HG02885 (cell line): ENCODE results near the gene FAM81A.
"Not testable (repeated sequence)": the region's sequence is repeated elsewhere in the genome, so short reads cannot be mapped to it uniquely, and the experiment has no call there.

Source experiments
- ATAC-seq: cut with Tn5 transposase; IDR thresholded peaks from one replicate; pipeline ENCODE4 v1.9.1; 2021; ENCODE audit warnings: mild to moderate bottlenecking; ENCODE audit not compliant: unreplicated experiment, poor library complexity

FAM81A gene

DNA sequence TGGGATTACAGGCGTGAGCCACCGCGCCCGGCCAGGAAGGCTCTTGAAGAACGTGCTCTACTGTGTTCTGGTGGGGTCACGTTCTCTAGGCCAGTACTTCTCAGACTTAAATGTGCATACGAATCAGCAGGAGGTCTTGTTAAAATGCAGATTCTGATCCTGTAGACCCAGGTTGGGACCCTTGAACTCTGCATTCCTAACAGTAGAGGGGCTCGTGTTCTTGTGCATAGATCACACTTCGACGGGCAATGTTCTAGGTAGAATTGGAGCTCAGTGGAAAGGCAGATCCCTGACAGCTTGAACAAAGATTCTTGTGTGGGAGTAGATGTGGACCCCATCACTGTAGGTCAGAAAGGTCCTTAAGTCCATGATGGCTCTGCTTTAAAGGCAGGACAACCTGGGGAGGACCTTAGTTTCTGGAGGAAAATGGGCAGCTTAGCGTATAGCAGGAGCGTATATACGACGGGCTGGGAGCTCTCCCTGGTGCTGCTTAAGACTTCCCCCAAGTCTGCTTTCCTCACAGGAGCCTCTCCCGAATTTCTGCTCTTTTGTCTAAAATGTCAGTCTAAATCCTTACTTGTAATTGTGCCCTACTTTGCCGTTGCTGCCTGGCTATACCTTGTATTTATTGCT, 16.9 kb upstream of the FAM81A start:
- no peak for ATAC-seq

DNA sequence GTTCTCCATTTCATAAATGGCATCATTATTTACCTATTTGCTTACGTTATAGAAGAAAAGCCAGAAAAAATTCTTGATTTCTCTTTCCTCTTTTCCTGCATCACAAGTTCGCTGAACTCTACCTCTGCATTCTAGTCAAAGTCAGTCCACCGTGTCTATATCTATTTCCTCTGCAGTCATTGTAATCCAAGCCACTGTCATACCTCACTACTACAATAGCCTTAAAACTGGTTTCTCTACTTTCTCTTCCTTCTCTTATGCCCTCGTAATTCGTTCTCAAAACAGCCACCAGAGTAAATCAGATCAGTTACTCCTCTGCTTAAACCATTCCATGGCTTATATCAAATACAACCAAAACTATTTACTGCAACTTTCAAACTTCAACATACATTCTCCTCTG, 13.4 kb upstream of the FAM81A start:
- ATAC-seq: no peak

DNA sequence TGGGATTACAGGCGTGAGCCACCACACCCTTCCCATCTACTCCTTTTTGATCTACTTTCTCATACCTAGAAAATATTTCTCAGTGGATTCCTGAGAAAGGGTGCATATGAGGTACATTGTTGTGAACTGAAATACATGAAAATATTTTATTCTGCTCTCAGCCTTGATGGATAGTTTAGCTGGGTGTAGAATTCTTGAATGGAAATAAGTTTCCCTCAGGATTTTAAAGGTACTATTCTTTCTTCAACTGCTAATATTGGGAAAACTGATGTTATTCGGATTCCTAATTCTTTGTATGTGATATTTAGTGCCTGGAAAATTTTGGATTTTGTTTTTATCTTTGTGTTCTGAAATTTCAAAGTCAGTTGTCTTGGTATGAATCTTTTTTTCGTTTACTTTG, 9.1 kb upstream of the FAM81A start:
- not testable (repeated sequence) for ATAC-seq

DNA sequence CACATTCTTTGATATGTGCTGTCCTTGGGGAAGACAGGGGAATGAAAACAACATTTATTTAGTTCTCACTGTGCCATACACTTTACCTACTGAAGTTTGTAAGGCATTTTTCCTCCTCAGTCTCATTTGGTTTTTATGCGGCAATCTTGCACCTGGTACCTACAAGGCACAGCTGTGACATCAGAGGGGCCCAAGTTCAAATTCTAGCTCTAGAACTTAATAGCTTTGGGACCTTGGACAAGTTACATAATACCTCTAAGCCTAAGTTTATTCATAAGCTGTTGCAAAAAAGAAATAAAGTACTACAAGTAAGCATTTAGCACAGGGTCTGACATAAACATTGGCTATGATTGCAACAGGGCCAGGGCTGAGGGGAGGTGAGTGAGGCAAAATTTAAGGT, 5.6 kb upstream of the FAM81A start:
- ATAC-seq: no peak

DNA sequence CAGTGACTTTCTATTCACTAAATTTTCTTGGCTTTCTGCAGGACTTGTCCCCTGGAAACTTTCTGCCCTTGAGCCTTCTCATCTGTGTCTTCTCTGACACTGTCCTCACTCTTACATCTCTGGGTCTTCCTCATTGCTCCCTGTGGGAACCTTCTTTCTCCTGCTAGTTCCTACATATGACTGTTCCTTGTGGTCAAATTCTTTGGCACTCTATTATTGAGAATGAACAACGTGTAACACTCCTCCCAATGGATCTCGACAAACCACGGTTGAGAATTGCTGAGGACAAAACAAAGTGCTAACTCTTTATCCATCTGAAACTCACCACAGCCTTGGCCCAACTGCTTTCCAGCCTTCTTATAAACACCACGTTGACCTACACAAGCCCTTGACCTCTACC, 3.5 kb upstream of the FAM81A start:
- no peak for ATAC-seq

DNA sequence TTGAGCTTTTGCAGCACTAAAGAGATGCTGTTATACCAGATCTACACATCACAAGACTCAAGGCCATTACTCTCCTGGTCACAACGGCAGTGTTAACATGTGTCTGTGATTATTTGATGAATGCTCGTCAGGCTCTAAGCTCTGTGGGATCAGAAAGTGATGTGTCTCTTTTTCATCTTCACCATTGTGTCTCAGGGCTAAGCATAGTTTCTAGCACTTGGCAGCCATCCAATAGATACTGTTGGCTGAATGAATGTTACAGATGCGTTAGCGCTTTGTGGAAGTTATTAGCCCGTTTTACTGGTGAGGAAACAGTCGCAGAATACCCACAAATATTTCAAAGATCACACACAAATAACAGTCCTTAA, 1.2 kb upstream of the FAM81A start:
- ATAC-seq: no peak

DNA sequence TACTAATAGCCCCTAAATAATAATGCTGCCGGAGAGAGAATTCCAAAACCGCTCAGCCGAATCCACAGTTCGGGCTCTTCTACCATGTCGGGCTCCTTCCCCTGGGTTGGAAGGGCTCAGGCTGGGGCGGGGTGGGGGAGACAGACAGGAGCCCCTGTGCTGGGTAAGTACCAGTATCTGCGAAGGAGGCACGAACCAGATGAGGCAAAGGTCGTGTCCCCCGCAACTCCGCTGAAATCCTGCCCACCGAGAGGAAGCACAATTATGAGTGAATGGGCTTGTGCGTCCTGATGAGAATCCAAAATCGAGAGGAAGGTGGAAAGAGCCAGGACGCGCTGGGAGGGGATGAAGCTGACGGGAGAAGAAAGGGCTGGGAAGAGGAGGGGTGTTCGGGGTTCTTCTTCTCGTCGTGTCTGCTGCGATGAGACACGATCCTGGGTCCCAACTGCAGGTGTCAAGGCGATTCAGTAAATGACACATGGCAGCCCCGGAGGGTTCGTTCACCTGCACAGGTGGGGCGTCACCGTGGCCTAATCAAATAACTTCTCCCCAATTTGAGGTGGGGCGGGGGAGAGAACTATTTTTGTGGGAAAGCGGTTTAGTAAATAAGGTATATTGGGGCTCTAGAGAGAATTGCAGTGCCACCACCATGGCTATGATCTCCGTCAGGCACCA, 707 bp upstream of the FAM81A start:
- ATAC-seq: no peak

DNA sequence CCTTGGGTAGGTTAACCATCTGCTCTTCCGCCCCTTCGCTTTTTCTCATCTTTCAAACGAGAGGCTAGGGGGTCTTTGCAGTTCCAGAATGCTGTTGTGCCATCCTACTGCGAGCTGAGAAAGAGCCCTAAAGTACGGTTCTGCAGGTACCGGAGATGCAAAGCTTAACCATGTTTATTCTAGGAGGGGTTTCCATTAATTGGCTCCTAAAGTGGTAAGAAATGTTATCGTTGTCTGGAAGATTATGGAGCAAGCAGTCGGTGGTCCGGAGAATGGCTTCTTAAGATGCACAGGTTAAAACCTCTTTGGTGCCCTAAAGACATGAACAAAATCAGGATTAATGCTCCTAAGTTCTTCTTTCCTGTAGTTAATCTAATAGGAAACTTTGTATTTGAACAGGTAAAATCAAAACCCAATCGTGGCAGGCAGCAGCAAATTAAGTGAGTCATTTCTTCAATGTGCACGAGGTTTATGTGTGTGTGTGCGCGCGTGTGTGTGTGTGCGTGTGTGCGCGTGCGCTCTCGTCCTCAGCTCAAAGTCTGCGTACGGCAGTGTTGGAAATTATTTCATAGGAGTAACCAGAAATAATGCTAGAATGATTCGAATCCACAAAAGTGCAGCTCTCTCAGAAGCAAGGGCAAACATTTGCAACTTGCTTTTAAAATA, 772 bp downstream of the FAM81A start:
- ATAC-seq: no peak

DNA sequence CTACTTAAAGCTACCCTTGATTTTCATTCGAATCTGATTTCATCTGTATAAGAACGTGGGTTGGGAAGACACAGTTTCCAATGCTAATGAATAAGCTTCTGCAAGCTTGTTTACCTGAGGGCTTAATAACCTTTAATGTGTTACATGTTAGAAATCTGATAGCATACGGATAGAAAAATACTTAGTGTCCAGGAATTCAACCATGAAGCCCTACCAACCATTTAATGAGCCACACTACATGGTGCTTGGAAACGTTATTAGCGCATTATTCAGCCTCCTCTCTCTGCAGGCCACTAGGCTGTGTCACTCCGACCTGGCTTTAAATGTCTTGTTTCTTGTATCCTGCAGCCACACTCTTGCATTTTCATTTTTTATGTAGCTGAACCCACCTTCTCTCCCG, 1.6 kb downstream of the FAM81A start:
- no peak for ATAC-seq

DNA sequence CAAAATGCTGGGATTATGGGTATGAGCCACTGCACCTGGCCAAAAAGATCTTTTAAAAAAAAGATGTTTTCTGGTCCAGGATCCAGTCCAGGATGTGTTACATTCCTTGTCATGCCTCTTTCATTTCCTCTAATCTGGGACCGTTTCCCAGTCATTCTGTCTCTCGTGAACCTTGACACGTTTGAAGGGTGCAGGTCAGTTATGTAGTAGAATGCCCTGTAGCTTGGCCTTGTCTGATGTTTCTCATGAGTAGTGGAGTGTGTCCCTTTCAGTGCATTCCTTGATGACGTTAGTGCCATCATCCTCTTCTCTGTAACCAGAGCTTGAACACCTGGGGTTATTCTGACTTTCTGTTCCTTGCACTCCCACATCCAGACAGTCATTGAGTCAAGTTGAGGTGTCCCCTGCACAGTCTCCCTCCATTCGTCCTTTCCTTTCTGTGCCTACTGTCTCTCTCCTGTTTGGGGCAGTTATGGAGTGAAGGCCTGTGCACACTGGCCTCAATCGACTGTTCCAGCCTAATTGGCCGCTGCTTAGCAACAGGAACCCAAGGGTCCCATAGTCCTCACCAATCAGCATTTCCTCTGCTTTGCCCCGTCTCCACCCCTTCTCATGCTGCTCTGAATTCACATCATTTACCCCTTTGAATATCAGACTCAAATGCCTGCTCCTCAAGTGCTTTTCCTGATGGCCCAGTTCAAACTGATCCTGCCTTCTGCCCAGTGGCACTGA, 5.5 kb downstream of the FAM81A start:
- no peak for ATAC-seq

DNA sequence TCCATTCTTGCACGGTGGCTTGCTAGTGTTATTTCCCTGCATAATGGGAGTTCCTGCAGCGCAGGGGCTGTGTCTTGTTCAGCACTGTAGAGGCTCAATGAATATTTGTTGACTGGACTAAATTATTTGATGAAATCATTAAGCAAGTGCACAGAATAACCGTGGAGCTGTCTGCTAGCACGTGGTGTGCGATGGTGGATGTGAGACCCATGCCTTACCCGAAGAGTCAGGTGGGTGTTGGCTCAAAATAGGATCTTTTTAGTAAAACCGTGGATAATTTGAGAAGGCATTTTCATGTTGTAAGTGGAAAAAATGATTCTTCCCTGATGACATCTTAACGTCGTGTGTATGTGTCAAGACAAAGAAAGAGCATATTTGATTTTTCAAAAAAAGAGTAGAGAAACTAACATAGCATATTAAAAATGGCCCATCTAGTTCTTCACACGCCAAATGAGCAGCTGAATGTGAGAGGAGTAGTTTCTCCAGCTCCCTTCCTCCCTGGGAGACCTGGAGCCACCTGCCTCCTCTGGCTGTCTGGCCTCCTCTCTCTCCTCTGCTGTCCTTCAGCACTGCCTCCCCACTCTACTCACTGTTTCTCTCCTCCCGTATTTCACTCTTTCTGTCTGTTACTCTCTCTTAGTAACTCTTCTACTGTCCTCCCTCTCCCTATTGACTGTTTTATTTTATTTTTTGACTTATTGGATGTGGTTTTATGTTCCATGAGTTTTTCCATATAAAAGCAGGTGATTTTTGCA, 6.3 kb downstream of the FAM81A start:
- ATAC-seq: no peak

DNA sequence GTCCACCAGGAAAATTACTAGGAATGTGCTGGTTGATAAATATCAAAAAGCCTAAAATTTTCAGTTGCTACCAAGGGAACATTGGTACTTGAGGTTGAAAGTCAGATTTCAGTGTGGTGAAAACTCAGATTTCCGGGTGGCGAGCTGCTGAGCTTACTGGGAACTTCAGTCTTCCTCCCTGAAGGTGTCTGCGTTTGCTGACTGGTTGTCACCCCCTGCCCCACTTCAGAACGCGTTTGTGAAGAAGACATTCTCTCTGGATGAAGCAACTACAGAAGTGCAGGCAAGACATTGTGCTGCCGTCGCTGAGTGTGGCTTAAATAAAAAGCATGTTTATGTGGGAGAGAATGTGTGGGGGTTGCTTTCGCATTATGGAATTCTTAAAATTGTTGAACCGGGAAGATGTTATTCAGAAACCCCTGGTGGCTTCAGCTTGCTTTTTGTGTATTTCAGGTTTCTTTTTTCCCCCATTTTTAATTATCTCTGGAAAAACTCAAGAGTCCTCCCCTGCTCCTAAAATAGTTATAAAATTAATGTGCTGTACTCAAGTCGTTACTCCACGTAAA, 7.1 kb downstream of the FAM81A start:
- no peak for ATAC-seq

DNA sequence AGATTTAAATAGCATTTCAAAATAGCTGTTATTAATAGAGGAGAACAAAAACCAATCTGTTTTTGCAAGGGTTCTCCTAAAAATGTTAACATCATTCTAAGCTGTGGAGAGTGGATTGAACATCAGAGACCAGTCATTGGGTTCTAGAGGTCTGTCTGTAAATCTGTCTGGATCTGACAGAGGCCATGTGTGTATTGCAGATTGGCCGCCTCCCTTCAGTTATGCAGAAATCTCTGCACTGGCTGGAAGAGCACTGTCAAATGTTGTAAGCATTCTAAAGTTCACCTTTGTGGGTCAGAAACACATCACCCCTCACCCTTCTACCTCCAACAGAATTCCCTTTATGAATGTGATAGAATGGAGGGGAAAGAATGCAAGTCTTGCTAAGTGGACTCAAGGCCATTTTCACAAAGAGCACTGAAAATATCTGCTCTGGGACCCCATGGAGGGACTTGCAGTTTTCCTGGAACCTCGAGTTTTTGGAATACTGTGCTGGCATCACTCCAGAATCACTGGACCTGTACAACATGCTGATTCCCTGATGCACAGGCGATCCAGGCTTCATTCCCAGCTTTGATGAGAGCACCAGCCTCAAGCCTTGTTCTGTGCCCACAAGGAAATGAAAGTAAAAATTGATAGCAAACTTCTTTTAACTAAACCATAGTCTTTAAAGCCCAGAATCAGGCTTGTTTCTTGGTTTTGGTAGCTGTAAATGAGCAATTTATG, 8.4 kb downstream of the FAM81A start:
- no peak for ATAC-seq

DNA sequence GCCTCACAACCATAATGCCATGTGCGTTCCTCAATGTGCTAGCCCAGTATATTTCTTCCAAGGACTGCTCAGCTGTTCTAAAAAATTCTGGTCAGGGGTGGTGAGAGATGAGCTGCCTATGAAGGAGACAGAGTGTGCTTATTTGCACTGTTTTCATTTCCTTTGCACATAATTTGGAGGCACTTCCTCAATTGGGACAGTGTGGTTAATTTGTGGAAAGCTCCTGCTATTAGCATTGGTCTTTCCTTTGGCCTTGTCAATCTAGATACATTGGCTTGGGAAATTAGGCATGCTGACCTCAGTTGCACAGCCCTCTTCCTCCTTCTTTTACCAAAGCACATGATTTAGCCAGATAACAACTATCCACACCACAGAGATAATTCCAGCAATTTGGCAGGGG, 9.4 kb downstream of the FAM81A start:
- no peak for ATAC-seq

DNA sequence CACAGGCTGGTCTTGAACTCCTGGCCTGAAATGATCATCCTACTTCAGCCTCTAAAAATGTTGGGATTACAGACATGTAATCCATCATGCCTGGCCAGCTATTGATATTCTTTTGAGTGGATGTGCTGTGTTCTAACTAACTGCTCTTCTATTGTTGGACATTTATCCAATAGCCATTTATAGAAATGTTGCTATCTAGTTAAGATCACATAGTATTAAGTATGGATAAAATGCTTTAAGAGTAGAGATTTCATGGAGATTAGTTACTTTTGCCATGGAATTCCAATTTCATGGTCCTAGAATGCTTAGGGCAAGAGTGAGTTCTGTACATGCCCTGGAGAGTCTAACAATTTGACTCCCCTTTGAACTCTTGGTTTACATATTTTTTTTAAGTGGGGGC, 10.9 kb downstream of the FAM81A start:
- no peak for ATAC-seq

DNA sequence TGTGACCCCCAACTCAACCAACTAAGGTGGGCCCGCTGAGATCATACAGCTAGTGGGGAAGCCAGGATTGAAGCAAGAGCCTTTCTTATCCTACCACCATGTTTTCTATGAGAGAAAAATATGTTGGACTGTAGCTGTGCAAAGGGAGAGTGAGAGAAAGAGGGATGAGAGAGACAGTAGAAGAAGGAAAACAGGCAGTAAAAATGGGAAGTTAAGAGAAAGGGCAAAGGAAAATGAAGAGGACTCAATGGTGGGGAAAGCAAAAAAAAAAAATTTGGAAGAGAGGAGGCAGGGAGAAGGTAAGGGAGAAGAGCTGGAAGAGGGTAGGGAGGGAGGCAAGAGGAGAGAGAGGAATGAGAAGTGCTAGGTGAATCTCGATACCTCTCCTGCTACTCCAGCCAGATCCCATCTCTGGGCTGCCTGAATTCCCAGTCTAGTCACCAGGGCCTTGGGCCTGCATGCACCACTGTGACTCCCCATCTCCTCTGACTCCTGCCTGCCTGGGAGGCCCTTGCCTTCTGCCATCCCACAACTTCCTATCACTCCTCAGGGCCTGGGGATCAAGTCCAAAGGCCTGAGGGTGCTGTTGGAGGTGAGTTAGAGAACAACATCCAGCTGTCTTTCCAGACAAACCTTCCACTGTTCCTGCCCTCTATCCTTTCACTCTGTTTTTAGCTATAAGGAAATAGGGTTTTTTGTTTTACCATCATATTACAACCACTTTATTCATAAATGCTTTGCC, 15.7 kb downstream of the FAM81A start:
- ATAC-seq: no peak

DNA sequence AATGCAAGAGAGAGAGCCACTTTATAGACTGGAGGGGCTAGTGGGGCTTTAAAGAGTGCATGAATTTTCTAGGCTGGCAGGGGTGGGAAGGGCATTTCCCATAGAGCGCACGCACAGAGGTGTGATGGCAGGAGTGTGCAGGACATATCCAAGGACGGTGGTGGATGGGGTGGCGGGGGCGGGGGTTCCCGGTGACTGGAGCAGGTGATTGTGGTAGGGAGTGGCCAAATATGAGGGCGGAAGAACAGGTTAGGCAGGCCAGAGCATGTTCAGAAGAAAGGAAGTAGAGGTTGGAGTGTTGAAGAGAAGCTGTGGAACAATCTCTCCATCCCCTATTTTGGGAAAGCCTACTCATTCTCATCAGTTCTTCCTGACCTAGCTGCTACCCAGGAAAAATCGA, 18.1 kb downstream of the FAM81A start:
- no peak for ATAC-seq

DNA sequence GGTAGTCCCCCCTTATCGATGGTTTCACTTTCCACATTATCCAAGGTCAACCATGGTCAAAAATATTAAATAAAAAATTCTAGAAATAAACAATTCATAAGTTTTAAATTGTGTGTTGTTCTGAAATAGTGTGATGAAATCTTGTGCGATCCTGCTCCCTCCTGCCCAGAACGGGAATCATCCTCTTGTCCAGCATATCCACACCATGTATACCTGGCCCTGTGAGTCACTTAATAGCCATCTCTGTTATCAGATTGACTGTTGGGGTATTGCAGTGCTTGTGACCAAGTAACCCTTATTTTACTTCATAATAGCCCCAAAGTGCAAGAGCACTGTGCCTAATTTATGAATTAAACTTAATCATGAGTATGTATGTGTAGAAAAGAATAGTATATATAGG, 19.1 kb downstream of the FAM81A start:
- no peak for ATAC-seq

DNA sequence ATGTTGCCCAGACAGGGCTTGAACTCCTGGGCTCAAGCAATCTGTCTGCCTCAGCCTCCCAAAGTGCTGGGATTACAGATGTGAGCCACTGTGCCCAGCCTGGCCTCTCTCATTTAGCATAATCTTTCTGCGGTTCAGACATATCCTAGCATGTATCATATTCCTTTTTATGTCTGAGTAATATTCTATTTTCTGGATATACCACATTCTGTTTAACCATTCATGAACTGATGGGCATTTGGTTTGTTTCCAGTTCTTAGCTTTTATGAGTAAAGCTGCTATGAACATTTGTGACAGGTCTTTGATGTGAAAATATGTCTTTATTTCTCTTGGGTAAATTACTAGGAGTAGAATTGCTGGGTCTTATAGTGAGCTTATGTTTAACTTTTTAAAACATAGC, 23.5 kb downstream of the FAM81A start:
- no peak for ATAC-seq
